GM18870 (cell line): ENCODE results near the gene DNASE2B.
"Not testable (repeated sequence)": the region's sequence is repeated elsewhere in the genome, so short reads cannot be mapped to it uniquely, and the experiment has no call there.

Source experiments
- ATAC-seq: cut with Tn5 transposase; IDR thresholded peaks from one replicate; pipeline ENCODE4 v1.9.1; 2021; ENCODE audit warnings: moderate library complexity; ENCODE audit not compliant: unreplicated experiment

DNASE2B gene

GRCh38 chr1:84442747-84443646 lies 44.7 kb downstream of the DNASE2B start:
- ATAC-seq: not testable (repeated sequence)

DNA sequence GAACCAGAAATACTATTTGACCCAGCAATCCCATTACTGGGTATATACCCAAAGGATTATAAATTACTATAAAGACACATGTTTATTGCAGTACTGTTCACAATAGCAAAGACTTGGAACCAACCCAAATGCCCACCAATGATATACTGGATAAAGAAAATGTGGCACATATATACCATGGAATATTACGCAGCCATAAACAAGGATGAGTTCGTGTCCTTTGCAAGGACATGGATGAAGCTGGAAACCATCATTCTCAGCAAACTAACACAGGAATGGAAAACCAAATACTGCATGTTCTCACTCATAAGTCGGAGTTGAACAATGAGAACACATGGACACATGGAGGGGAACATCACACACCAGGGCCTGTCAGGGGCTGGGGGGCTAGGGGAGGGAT lies 50.4 kb downstream of the DNASE2B start:
- ATAC-seq: not testable (repeated sequence)

GRCh38 chr1:84450910-84451309 lies 52.6 kb downstream of the DNASE2B start:
- ATAC-seq: no peak

GRCh38 chr1:84452436-84452835 lies 54.2 kb downstream of the DNASE2B start:
- no peak for ATAC-seq

DNA sequence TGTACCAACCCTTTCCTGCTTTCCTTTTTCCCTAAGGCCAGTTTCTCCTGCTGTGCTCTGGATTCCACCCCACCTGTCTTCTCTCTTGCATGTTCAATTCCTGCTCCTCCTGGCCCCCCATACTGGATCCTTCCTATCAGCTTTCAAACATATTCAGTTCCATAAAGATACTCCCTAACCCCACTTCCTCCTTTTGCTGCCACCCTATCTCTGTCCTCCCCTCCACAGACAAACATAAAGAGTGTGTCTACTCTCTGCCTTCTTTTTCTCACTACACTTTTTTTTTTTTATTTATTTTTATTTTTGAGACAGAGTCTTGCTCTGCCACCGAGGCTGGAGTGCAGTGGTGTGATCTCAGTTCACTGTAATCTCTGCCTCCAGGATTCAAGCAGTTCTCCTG lies 63.8 kb downstream of the DNASE2B start:
- ATAC-seq: no peak
